ENCODE results near the gene A2ML1.
A peak's percentile ranks its signal among the peaks of the same experiment; 100 is the strongest.
"Not testable (repeated sequence)": the region's sequence is repeated elsewhere in the genome, so short reads cannot be mapped to it uniquely, and the experiment has no call there.

The A2ML1 gene

DNA sequence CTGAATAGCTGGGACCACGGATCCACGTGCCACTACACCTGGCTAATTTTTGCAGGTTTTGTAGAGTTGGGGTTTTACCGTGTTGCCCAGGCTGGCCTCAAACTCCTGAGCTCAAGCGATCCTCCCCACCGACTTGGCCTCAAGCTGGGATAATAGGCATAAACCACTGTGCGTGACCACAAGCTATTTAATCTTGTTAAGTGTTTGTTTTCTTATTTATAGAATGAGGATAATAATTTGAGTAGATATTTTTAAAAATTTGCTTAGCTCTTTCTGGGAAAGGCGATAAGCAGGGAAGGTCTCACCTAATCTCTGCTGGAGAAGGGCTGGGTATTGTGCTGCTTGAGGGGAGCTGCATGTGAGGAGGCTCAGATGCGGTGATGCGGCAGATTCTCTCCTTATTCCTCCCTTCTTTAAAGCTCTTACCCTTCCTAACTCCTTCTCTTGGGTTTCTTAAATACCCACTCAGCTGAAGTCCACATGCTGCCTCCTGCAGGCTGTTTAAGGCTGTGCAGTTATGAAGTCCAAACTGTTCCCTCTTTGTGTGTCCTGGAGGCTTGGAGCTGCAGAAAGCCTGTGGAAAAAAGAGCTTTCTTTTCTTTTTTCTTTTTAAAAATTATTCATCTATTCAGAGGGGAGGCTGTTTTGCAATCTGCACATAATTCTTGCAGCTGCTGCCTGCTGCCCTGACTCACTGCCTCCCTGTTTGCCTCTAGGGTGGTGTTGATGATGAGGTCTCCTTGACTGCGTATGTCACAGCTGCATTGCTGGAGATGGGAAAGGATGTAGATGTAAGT is 37.9 kb downstream of the A2ML1 start:
- peak; percentile 19 for DNase-seq

DNA sequence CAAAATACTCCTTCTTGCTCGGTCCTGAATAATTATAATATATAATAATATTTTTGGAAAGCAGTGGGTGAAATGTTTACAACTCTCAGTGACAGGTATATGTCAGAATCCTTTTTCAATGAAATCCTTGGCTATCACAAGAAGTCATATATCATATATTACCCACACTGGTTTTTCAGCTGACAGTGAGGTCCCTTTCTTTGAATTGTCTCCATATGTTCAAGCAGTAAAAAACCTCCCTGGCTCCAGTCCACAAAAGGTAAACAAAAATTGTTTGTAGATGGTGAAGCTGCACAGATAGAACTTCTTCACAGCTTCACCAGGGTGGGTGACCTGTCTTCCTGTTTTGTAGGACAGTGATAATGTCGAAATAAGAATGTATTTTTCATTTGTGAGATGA is 44.0 kb downstream of the A2ML1 start:
- no peak for DNase-seq

DNA sequence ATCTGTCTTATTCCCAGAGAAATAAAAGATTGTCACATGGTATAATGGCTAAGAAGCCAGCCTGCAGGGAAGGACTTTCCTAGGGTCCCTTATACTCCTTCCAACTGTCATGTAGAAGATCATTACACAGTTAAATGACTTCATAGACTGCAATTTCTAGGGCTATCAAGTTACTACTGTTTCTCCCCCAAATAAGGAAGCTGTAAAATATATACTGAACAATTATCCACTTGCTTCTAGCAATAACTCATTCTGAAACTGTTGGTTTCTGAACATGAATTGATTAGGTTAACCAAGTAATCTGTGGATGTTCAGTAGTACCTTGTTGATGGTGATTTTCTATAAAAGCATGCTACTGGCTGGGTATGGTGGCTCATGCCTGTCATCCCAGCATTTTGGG is 44.6 kb downstream of the A2ML1 start:
- DNase-seq = no peak

DNA sequence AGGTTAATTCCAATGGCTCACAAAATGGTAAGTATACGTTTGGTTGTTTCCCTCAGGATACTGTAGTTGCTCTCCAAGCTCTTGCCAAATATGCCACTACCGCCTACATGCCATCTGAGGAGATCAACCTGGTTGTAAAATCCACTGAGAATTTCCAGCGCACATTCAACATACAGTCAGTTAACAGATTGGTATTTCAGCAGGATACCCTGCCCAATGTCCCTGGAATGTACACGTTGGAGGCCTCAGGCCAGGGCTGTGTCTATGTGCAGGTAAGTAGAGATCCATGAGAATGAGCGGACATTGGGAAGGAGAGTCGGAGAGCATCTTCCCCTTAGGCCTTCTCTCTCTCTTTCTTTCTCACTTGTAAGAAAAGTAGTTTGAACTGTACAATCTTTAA is 45.4 kb downstream of the A2ML1 start:
- DNase-seq = no peak

DNA sequence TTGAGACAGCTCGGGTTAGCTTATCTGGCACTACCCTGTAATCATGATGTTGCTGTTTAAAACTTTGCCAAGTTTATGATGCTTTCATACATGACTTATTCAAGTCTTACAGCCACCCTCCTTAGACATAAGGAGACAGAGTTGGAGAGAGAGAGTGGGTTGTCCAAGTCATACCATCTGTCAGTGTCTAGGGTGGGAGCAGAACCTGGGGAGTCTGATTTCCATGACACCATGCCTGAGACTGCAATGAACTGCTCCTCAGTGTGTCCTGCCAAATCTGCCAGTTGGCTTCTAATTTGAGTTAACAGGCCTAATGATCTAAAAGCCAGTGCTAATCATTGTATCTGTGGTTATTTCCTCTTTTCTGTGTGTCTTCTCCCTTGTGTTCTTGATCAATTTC is 48.2 kb downstream of the A2ML1 start:
- DNase-seq = no peak

DNA sequence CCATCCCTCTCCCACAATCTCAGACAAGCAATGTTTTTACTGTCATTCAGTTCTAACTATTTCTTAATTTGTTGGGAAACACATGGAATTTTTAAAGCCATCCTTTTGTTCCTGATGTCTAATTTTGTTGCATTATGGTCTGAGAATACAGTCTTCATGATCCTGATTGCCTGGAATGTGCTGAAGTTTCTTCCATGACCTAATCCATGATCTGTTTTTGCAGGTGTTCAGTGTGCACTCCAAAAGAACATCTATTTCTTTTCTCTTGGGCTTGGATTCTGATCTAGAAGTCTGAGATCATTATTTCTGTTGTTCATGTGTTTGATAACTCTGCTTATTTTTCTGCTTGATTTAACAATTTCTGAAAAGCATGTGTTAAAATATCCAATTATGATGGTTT is 48.6 kb downstream of the A2ML1 start:
- DNase-seq = no peak

DNA sequence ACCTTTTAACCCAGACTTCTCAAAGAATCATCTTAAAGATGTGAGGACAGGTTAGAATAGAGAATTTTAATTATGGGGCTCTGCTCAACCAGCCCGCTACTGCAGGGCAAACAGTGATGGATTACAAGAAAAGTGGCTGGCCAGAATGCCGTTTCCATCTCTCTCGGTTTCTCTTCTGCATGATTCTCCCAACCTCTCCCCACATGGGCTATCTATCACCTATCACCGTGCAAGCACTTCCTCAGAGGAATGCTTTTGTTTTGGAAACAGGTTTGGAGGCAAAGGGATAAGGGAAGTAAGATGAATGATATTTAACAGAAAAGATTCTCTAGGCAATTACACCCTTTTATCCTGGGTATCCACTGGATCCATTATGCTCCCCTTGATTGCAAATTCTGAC is 54.5 kb downstream of the A2ML1 start:
- no peak for DNase-seq

DNA sequence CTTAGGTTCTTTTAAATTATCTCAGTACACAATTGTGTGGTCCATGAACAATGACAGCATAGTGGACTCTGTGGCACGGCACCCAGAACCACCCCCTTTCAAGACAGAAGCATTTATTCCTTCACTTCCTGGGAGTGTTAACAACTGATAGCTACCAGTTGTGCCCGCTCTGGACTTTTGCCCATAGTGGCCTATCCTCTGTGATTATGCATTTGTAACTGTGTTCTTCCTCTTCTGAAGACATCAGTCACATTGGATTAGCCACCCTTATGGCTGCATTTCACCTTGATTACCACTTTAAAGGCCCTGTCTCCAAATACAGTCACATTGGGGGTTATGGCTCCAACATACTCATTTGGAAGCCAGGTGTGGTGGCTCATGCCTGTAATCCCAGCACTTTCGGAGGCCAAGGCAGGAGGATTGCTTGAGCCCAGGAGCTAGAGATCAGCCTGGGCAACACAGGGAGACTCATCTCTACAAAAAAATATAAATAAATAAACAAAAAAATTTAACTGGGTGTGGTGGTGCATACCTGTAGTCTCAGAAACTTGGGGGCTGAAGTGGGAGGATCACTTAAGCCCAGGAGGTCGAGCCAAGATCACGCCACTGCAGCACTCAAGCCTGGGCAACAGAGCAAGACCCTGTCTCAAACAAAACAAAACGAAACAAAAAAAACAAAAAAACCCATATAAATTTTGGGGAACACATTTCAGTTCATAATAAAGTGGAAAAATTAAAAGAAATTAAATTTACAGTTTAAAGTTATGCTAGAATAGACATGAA is 64.3 kb downstream of the A2ML1 start:
- no peak for DNase-seq

DNA sequence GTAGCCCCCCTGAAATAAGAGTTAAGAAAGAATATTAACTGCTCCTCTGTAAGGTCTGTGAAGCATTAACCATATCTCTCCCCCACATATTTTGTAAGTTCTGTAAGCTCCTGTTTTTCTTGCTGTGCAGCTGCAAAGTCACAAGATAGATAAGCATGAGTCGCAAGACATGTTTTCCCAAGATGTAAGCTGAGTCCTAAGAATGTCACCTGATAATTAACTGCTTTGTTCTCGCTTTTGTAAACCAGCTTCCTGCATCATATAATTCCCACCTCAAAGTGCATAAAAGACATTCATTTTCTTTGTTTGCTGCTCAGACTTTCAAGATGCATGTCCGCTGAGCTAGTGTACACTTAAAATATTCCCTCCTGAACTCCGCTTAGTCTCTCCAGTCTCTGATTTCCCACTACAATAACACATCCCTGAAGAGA is 64.9 kb downstream of the A2ML1 start:
- no peak for DNase-seq

DNA sequence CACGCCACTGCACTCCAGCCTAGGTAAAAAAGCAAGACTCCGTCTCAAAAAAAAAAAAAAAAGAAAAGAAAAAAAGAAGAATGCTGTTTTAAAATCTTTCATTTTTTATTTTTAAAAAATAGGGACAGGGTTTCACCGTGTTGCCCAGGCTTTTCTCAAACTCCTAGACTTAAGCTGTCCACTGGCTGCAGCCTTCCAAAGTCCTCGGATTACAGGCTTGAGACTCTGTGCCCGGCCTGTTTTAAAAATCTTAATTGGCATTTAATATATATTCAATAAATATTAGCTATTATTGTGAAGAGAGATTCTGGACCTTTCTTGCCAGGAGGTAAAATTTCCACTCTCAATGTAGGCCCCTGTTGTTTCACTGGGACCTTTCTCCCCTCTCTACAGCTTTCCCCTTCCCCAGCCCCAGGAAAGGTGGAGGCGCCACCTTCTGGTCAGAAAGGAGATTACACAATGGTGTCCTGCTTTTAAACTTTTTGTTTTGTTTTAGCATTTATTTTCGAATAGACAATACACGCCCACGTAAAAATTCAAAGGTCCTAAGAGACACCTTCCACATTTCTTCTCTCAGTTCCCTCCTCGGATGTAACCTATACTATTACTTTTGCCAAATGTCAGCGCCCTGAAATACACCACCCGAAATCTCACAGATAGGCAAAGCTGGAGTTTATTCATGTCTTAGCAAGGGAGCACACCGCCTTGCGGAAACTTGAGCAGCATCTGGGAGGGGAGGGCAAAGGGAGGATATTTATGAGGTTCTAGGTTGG is 68.1 kb downstream of the A2ML1 start:
- DNase-seq = peak; percentile 66

DNA sequence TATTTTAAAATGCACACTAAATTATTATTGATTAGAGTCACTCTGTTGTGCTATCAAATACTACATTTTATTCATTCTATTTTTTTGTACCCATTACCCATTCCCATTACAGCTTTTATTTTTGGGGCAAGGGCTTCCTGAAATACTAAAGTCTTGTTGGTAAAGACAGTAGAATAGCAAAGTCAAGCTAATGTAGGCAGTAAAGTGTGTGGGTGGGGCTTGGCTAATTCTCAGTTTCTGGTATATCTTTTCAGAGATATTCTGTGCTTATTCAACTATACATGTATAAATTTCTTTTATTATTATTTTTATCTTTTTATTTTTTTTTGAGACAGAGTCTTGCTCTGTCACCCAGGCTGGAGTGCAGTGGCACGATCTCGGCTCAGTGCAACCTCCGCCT is 69.6 kb downstream of the A2ML1 start:
- no peak for DNase-seq

DNA sequence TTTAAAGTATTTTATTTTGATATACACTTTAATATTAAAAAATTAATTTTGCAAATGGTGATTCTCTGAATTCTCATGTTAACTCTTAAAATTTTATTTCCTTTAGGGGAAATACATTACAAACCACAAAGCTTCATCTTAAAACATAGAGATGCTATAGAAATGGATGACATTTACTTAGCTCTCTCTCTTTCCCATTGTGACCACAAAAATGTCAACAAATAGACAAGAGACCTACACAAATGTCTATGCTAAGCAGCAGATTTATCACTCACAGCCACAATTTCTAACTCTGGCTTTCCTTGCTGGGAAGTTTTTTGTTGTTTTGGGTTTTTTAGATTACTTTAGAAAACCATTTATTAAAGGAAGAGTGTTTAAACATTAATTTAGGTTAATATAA is 72.0 kb downstream of the A2ML1 start:
- DNase-seq = no peak

DNA sequence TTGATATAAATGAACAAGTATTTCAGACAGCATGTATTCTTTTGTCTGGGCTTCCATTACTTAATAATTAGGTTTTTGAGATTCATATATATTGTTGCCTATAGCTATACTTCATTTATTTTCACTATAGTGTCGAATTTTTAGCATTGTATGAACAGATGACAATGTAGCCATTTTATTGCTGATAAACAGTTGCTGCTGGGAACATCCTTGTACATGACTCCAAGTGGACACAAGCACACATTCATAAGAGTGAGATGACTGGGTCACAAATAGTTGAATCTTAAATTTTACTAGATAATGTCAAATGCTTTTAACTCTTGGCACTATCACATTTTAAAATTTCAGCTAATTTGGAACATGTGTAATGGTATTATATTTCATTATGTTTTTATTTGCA is 72.6 kb downstream of the A2ML1 start:
- no peak for DNase-seq

DNA sequence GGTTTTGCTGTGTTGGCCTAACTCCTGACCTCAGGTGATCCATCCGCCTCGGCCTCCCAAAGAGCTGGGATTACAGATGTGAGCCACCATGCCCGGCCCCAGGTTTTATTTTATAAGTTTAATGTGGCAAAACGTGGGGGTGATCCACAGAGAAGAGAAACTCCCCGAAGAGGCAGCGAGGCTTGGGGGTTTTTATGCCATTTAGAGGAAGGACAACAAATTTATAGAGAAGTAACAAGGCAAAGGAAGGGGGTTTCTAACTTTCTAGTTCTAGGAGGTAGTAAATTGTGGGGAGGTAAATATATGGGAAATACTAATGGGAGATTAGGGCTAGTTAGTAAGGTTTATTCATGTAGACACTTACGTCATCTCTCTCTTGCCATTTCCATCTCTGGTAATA is 74.7 kb downstream of the A2ML1 start:
- DNase-seq = no peak

DNA sequence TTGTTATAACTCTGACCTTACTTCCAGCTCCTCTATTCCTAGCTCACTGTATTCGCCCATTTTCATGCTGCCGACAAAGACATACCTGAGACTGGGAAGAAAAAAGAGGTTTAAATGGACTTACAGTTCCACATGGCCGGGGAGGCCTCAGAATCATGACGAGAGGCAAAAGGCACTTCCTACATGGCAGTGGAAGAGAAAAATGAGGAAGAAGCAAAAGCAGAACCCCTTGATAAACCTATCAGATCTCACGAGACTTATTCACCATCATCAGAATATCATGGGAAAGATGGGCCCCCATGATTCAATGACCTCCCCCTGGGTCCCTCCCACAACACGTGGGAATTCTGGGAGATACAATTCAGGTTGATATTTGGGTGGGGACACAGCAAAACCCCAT is 77.4 kb downstream of the A2ML1 start:
- no peak for DNase-seq

DNA sequence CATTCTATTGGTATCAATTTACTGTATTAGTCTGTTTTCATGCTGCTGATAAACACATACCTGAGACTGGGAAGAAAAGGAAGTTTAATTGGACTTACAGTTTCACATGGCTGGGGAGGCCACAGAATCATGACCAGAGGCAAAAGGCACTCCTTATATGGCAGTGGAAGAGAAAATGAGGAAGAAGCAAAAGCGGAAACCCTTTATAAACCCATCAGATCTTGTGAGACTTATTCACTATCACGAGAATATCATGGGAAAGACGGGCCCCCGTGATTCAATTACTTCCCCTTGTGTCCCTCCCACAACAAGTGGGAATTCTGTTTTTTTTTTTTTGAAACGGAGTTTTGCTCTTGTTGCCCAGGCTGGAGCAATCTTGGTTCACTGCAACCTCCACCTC is 80.3 kb downstream of the A2ML1 start:
- not testable (repeated sequence) for DNase-seq

DNA sequence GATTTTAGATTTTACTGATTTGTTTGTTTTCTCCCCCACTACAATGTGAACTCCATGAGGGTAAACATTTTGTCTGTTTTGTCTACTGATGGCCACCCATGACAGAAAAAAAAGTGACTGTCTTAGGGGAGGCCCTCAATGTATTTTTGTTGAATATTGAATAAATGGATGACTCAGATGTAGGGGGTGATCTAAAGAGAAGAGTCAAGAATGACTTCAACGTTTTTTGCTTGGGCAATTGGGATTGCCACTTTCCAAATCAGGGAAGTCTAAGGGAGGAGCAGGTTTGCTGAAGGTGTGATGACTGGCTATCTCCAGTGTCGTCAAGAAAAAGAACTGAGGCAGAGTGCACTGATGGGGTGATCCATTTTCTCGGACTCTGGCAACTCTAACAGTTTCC is 81.2 kb downstream of the A2ML1 start:
- DNase-seq = no peak

DNA sequence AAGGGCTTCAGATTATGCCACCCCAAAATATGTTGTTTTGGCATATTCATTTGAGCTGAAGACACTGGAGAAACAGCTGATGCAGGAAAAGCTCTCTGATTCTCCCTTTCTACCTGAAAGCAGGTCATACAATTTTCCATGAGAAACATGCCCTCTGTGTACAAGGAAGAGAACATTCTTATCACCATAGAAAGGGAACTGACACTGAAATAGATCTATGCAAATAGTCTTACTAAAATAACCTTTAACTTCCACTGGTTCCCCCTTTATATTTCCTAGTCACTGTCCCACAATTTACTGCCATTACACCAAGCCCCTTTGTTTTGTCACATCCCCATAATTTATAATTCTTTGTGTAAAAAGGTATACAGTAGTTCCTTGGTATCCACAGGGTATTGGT is 82.2 kb downstream of the A2ML1 start:
- DNase-seq = no peak

DNA sequence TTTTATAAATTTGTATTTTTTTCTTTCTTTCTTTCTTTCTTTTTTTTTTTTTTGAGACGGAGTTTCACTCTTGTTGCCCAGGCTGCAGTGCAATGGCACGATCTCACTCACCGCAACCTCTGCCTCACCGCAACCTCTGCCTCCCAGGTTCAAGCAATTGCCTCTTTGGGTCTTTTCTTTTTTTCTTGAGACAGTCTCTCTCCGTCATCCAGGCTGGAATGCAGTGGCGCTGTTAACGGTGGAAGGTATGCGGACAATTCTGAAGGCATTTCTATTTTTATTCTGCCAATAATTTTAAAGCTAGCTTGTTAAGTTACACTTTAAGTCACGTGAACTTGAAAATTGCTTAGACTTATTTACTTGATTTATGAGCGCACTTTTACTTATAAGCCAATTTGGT is 83.1 kb downstream of the A2ML1 start:
- DNase-seq = no peak

DNA sequence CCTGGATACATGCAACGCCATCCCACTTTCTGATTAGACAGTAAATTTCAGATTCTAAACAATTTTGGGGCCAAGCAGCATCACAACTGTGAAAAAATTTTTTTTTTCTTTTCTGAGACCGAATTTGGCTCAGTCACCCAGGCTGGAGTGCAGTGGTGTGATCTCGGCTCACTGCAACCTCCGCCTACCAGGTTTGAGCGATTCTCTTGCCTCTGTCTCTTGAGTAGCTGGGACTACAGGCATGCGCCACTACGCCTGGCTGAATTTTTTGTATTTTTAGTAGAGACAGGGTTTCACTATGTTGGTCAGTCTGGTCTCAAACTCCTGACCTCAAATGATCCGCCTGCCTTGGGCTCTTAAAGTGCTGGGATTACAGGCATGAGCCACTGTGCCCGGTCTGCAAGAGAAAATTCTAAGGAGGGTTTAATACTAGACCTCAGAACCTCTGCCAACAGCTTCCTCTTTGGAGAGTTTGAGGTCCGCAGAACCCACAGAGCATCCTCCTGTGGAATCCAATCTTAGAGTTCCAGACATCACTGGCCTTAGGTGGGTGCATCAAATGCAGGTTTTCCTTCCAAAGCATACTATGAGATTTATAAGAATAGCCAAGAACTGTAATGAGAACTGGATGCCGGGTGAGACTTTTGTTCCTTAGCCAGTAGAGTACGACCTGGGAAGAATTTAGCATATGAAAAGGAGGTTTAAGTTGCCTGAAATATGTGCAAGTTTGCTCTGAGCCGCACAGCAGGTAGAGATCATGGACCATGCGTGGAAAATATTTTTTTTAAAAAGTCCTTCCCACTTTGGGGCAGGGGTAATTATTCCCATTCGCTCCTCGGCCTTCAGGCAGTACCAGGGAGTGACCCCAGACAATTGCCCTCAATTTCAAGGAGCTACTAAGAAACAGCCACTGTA is 84.1 kb downstream of the A2ML1 start:
- DNase-seq = no peak

DNA sequence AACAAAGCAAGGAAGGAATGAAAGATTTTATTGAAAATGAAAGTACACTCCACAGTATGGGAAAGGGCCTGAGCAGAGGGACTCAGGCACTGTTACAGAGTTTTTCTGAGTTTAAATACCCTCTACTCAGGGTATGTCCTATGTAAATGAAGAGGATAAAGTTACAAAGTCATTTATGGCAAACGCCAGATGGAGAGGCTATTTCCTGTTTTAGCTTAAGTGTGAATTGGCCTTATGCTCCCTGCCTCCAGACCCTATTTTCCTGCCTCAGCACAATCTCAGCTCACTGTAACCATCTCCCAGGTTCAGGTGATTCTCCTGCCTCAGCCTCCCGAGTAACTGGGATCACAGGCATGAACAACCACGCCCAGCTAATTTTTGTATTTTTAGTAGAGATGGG is 85.1 kb downstream of the A2ML1 start:
- no peak for DNase-seq

DNA sequence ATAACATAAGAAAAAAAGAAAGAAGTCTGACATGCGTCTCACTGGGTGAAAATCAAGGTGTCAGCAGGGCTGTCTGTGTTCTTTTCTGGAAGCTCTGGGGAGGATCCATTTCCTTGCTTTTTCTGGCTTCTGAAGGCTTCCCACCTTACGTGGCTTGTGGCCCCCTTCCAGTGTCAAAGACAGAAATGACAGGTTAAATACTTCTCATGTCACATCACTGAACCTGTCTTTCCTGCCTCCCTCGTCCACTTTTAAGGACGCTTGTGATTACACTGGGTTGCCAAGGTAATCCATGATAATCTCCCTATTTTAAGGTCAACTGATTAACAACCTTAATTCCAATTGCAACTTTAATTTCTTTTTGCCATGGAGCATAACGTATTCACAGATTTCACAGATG is 87.3 kb downstream of the A2ML1 start:
- DNase-seq = no peak

Measured in activated gamma-delta T cell treated with Interleukin-2 at 50 U/mL for 16 hours (primary cell).